Thyroid gland (tissue), 4 donors: ENCODE measurements around the gene PRLR.

Experiments used
- POLR2A ChIP-seq, 2 donors: fragments of 450-650 bp; IDR thresholded peaks; one replicate each; pipeline ENCODE4 v1.6.1; 2017; ENCODE audit warnings: antibody characterized with exemption in 2 of 2, mild to moderate bottlenecking in 2 of 2, moderate library complexity in 1 of 2
- TF ChIP-seq, protein P1 (sequence below), 6 experiments: fragments of 200-600 bp in 3 of 6; fragments of 450-650 bp in 3 of 6; sonication (generic) in 3 of 6; IDR thresholded peaks; one replicate each; pipeline ENCODE4 v1.5.1; 2016 to 2019; ENCODE audit warnings: antibody characterized with exemption in 6 of 6, mild to moderate bottlenecking in 2 of 6, inconsistent platforms in 1 of 6, moderate library complexity in 1 of 6

DNA sequence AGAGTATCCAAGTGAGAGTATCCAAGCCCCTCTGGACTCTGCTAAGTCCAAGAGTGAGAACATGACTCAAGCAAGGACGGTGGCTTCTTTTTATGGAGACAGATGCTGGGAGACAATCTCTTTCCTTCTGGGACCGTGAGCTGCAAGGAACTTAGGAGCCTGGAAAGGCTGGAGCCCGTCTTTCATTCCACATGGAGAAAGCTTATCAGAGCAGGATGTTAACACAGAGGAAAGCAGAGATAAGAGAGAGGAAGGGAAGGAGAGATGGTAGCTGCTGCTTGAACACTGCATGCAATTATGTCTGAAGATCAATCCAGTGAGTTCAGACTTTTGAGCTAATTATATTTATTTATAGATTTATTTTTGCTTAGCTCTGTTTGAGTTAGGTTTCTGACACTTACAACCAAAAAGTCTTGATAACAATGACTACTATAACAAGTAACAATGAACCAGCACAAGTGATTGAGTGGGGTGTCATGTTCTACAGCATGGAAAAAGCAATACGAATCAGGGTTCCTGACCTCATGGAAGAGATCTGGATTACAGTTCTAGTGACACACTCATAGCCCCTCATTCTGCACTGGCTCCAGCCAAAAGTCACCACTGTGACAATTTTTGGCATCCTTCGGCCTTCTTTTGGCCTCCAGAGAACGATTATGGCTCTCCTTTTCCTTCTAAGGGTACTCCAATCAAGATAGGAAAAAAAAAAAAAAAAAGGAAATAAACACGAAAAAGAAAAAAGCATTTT is 71.5 kb downstream of the PRLR start:
- TF ChIP-seq, protein P1, sequence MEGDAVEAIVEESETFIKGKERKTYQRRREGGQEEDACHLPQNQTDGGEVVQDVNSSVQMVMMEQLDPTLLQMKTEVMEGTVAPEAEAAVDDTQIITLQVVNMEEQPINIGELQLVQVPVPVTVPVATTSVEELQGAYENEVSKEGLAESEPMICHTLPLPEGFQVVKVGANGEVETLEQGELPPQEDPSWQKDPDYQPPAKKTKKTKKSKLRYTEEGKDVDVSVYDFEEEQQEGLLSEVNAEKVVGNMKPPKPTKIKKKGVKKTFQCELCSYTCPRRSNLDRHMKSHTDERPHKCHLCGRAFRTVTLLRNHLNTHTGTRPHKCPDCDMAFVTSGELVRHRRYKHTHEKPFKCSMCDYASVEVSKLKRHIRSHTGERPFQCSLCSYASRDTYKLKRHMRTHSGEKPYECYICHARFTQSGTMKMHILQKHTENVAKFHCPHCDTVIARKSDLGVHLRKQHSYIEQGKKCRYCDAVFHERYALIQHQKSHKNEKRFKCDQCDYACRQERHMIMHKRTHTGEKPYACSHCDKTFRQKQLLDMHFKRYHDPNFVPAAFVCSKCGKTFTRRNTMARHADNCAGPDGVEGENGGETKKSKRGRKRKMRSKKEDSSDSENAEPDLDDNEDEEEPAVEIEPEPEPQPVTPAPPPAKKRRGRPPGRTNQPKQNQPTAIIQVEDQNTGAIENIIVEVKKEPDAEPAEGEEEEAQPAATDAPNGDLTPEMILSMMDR (IDR thresholded peaks at IDR 0.05) = no peak
- no peak for TF ChIP-seq POLR2A (IDR thresholded peaks at IDR 0.05)
